ENCODE data around the gene IGF1R. TPM values are rescaled to one million over a fixed set of nuclear protein-coding genes. Genes with fewer than 3 reads are reported as not detected.
A peak's percentile ranks its signal among the peaks of the same experiment; 100 is the strongest.

IGF1R gene
- total RNA-seq, 3 donors from 2014 or later: 34.7 to 65.2 (median 47.7) TPM

DNA sequence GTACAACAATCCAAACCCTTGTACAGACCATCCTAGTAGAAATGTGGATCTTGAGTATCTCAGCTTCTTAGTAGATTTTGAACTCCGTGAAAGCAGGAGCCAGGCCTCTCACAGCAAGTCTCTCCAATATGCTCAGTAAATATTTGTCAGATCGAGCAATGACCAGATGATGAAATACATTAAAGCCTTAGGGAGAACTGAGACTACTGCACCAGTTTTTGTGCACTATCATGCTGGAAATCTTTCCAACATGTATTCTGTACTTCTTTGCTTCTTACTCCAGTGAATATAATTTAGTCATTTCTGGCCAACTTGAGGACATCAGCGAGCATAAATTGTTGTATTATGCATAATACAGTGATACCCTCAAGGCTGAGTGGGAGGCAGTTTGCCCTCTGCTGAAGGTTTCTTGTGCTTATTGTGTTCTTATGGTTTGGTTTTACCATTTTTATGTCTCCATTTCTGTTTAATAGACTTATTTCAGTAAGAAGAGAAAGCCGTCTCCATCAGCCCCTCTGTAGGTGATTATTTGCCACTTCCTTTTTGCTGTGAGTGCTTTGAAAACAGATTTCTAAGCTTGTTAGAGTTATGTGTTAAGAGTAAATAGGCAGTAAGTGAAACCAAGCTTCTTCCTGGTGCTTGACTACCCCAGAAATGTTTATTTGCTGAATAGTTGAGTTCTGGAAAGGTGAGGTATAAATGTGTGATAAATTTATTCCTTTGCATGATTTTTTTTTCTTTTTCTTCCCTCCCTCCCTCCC, 212.1 kb downstream of the IGF1R start:
- TF ChIP-seq, protein P1, sequence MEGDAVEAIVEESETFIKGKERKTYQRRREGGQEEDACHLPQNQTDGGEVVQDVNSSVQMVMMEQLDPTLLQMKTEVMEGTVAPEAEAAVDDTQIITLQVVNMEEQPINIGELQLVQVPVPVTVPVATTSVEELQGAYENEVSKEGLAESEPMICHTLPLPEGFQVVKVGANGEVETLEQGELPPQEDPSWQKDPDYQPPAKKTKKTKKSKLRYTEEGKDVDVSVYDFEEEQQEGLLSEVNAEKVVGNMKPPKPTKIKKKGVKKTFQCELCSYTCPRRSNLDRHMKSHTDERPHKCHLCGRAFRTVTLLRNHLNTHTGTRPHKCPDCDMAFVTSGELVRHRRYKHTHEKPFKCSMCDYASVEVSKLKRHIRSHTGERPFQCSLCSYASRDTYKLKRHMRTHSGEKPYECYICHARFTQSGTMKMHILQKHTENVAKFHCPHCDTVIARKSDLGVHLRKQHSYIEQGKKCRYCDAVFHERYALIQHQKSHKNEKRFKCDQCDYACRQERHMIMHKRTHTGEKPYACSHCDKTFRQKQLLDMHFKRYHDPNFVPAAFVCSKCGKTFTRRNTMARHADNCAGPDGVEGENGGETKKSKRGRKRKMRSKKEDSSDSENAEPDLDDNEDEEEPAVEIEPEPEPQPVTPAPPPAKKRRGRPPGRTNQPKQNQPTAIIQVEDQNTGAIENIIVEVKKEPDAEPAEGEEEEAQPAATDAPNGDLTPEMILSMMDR (IDR thresholded peaks at IDR 0.05): no peak
- ATAC-seq (no peak), DNase-seq (no peak)
- H3K36me3 ChIP-seq (ENCODE audit: low read depth): no peaks in the 10 kb centered on the region
- intact Hi-C loops (cut with DNase I, micrococcal nuclease): no loop called here
- no peaks in the 10 kb centered on the region for H3K9me3 ChIP-seq
- no peaks in the 10 kb centered on the region for H3K4me1 ChIP-seq (ENCODE audit: low read depth)
- H3K4me3 ChIP-seq: no peak overlapping the region

DNA sequence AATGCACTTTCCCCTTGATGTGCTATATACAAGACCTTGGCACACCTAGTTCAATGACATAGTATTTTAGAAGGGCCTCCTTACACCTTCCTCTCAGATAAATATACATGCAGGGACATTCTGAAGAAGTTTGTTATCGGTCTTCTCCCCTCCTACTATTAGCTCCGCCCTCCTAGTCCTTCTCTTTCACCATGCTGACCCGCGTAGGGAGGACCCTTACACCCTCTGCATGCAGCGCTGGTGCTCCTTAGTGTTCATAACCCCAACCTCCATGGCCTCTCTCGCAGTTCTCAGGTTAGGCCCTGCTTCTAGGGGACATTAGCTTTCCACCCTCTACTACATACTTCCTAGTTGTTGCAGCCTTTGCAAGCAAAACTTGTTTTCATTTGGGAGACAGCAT, 212.8 kb downstream of the IGF1R start:
- Histone ChIP-seq H3K4me3 (no peak overlapping the region), H3K4me1 (ENCODE audit: low read depth) (no peaks in the 10 kb centered on the region), H3K36me3 (ENCODE audit: low read depth) (no peaks in the 10 kb centered on the region), H3K9me3 (no peaks in the 10 kb centered on the region)
- ATAC-seq (no peak), DNase-seq (no peak)
- intact Hi-C loops (cut with DNase I, micrococcal nuclease): no loop called here
- TF ChIP-seq, protein P1 (IDR thresholded peaks at IDR 0.05): no peak

DNA sequence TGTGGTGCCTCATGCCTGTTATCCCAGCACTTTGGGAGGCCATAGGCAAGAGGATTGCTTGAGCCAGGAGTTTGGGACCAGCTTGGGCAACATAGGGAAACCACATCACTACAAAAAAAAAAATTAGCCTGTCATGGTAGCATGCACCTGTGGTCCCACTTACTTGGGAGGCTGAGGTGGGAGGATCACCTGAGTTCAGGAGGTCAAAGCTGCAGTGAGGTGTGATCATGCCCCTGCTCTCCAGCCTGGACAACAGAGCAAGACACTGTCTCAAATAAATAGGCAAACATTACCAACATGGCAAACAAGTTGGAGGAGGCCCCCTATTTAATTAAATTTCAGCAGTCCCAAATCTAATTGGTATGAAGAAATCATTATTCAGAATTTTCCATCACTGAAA, 215.6 kb downstream of the IGF1R start:
- Histone ChIP-seq H3K4me3 (no peak overlapping the region), H3K36me3 (ENCODE audit: low read depth) (no peaks in the 10 kb centered on the region), H3K4me1 (ENCODE audit: low read depth) (no peaks in the 10 kb centered on the region), H3K9me3 (no peaks in the 10 kb centered on the region)
- no peak for DNase-seq
- no peak for ATAC-seq
- intact Hi-C loops (cut with DNase I, micrococcal nuclease): no loop called here
- TF ChIP-seq, protein P1 (IDR thresholded peaks at IDR 0.05): no peak

DNA sequence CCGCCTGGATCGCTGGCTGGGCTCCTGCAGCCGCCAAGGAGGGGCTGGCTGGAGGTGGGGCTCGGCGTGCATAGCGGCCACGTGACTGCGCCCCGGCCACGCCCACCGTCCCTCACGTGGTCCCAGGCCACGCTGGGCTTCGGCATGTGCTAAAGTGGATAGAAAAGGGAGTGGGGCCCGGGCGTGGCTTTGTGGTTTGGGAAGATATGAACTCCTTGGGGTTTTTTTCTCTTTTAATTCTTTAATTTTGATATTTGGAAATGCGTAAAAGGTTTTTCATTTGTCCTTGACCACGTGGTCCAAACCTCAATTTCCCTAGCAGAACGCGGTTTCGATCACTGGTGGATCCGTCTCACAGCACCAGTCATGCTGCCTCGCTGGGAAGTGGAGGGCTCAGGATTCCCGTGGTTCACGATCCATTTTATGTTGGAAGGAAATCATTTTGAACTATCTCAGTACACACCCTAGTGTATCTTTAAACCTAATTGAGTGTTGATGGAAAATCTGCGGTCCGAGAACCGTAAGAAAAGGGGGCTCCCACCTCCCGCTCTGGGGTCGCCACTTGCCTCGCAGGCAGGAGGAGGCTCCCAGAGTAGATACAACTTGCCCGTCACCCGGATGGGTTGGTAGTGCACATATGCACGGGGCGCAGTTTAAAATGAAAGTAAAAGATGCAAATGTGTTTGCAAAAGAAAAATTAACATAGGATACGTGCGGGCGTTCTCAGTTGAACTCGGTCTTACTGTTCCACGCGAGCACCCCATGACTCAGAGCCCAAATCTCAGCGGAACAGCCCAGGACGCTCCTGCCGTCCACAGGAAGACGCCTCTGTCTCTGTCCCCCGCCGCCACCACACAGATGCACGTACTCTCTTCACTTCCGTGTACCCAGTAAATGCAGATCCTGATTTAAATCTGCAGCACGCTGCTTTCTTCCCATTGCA, 217.3 kb downstream of the IGF1R start:
- intact Hi-C loops (cut with DNase I, micrococcal nuclease): no loop called here
- Histone ChIP-seq H3K9me3 (no peaks in the 10 kb centered on the region), H3K36me3 (ENCODE audit: low read depth) (no peaks in the 10 kb centered on the region)

DNA sequence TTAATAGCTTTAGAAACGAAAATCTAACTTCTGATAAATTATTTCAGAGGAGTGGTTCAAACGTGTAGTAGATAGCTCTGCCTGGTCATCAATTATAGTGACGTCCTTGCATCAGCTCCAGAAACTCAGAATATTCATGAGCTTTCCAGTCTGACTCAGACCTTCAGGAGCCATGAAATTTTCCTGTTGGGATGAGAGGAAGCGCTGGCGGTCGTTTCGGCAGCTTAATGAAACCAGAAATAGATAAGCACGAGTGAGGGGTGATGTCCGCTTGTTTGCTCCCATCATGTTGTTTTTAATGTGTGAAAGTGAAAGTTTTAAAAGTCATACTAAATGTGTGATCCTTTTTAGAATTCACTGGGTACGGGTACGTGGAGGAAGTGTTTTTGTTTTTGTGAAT, 218.2 kb downstream of the IGF1R start:
- TF ChIP-seq, protein P1 (IDR thresholded peaks at IDR 0.05): no peak
- ATAC-seq (no peak), DNase-seq (peak in 1 of 3 donors; percentile 24)
- intact Hi-C loops (cut with DNase I, micrococcal nuclease): no loop called here
- H3K36me3 ChIP-seq (ENCODE audit: low read depth): no peaks in the 10 kb centered on the region
- no peaks in the 10 kb centered on the region for H3K4me1 ChIP-seq (ENCODE audit: low read depth)
- no peak overlapping the region for H3K4me3 ChIP-seq
- no peaks in the 10 kb centered on the region for H3K9me3 ChIP-seq

More for the DNA sequence above, 217.3 kb downstream of the IGF1R start:
- DNase-seq (peak; percentile 86 to 88 (median 86)), ATAC-seq (peak; percentile 92)
- TF ChIP-seq, protein P1 (IDR thresholded peaks at IDR 0.05): no peak
- no peaks in the 10 kb centered on the region for H3K4me1 ChIP-seq (ENCODE audit: low read depth)
- peak overlapping the region; percentile 10 for H3K4me3 ChIP-seq
